CD8-positive, alpha-beta memory T cell (primary cell): ENCODE measurements around the gene B3GNT5. TPM values are rescaled to one million over a fixed set of nuclear protein-coding genes. Genes with fewer than 3 reads are reported as not detected.
A peak's percentile ranks its signal among the peaks of the same experiment; 100 is the strongest.

ENCODE experiments used
- CTCF ChIA-PET: fragments of 350-600 bp; sonication (Branson Sonifier 250); formaldehyde crosslinking; loops from one replicate; lab custom pipeline; 2021; ENCODE audit warnings: antibody characterized with exemption; lab: Charles Lee
- POLR2A ChIA-PET: fragments of 350-600 bp; sonication (Branson Sonifier 250); formaldehyde crosslinking; loops from one replicate; lab custom pipeline; 2021; ENCODE audit warnings: antibody characterized with exemption; lab: Charles Lee
- DNase-seq, 5 donors: peaks; one replicate each; pipeline versions ENCODE4 v3.0.0 to v3.0.0-alpha.2; 2020 to 2022; ENCODE audit warnings: mixed read lengths in 1 of 5
- H3K27ac ChIP-seq: one replicate; pipeline ENCODE4 v1.7.0; 2013; ENCODE audit warnings: low read depth, mild to moderate bottlenecking, low read length, moderate library complexity
- H3K27me3 ChIP-seq: 2 replicates; pipeline ENCODE4 v1.7.0; 2013; ENCODE audit warnings: low read length, mild to moderate bottlenecking; ENCODE audit not compliant: insufficient read depth, poor library complexity, severe bottlenecking
- H3K36me3 ChIP-seq: 2 replicates; pipeline ENCODE4 v1.7.0; 2013; ENCODE audit warnings: mild to moderate bottlenecking, low read length, moderate library complexity; ENCODE audit not compliant: insufficient read depth
- H3K4me1 ChIP-seq: 2 replicates; pipeline ENCODE4 v1.7.0; 2013; ENCODE audit warnings: mild to moderate bottlenecking, low read length, moderate library complexity; ENCODE audit not compliant: insufficient read depth
- H3K4me3 ChIP-seq: 2 replicates; pipeline ENCODE4 v1.7.0; 2013; ENCODE audit warnings: mild to moderate bottlenecking, low read length
- H3K9me3 ChIP-seq: 2 replicates; pipeline ENCODE4 v1.7.0; 2013; ENCODE audit warnings: mild to moderate bottlenecking, low read length
- H3K27ac Mint-ChIP-seq, 8 donors: one replicate each; pipeline ENCODE4 v1.8.0; 2020 to 2021; ENCODE audit warnings: mixed read lengths in 8 of 8, mild to moderate bottlenecking in 6 of 8, inconsistent platforms in 3 of 8, moderate library complexity in 3 of 8
- H3K27me3 Mint-ChIP-seq, 2 donors: one replicate each; pipeline ENCODE4 v1.8.0; 2020 to 2021; ENCODE audit warnings: mixed read lengths in 2 of 2, mild to moderate bottlenecking in 1 of 2, moderate library complexity in 1 of 2
- H3K36me3 Mint-ChIP-seq, 3 donors: one replicate each; pipeline ENCODE4 v1.8.0; 2020 to 2021; ENCODE audit warnings: mixed read lengths in 3 of 3, inconsistent platforms in 1 of 3, mild to moderate bottlenecking in 1 of 3
- H3K4me1 Mint-ChIP-seq, 3 donors: one replicate each; pipeline ENCODE4 v1.8.0; 2020 to 2021; ENCODE audit warnings: mixed read lengths in 3 of 3, inconsistent platforms in 1 of 3, mild to moderate bottlenecking in 1 of 3
- H3K4me3 Mint-ChIP-seq, 7 donors: one replicate each; pipeline ENCODE4 v1.8.0; 2020 to 2021; ENCODE audit warnings: mixed read lengths in 7 of 7, mild to moderate bottlenecking in 6 of 7, moderate library complexity in 4 of 7, inconsistent platforms in 2 of 7
- H3K9me3 Mint-ChIP-seq, 5 donors: one replicate each; pipeline ENCODE4 v1.8.0; 2020 to 2022; ENCODE audit warnings: mixed read lengths in 5 of 5, mild to moderate bottlenecking in 3 of 5, moderate library complexity in 2 of 5, inconsistent platforms in 1 of 5
- polyA plus RNA-seq: library from polyadenylated mRNA; unstranded; fragments of 300-500 nt; fragmentation: Illumina TruSeq; gene quantifications from one replicate; pipeline ENCODE4 v1.2.3, GENCODE V29; 2021
- total RNA-seq, 2 experiments: library from RNA; stranded (reverse); gene quantifications; one replicate each; pipeline ENCODE4 v1.2.3, GENCODE V29; 2021

Gene B3GNT5
- total and polyA plus RNA-seq, 3 experiments from 2014 or later = 10.0 TPM; not detected in 1

- Mint-ChIP-seq H3K4me3 (no peak overlapping the region), H3K27ac (no peak overlapping the region), H3K27me3 (peaks cover 0 to 2% of the 10 kb centered on the region in 2 donors), H3K4me1 (peaks cover 0 to 3% (median 0%) of the 10 kb centered on the region in 3 donors), H3K9me3 (no peaks in the 10 kb centered on the region), H3K36me3 (peaks cover 3 to 7% (median 3%) of the 10 kb centered on the region in 3 donors)
- H3K27me3 ChIP-seq = no peaks in the 10 kb centered on the region
- no peak overlapping the region for H3K4me3 ChIP-seq
- ChIA-PET CTCF (no interaction called here), POLR2A (no interaction called here)
- no peaks in the 10 kb centered on the region for H3K36me3 ChIP-seq
- no peaks in the 10 kb centered on the region for H3K9me3 ChIP-seq
- no peak overlapping the region for H3K27ac ChIP-seq
- no peak for DNase-seq
- no peaks in the 10 kb centered on the region for H3K4me1 ChIP-seq
These were observed 26.3 kb downstream of the B3GNT5 start for GRCh38 chr3:183279371-183279770.

GRCh38 chr3:183281126-183281797, 28.2 kb downstream of the B3GNT5 start:
- Histone ChIP-seq H3K27ac (no peak overlapping the region), H3K9me3 (no peaks in the 10 kb centered on the region), H3K36me3 (no peaks in the 10 kb centered on the region), H3K4me1 (peaks cover 12% of the 10 kb centered on the region), H3K4me3 (no peak overlapping the region), H3K27me3 (no peaks in the 10 kb centered on the region)
- ChIA-PET CTCF (no interaction called here), POLR2A (no interaction called here)
- Mint-ChIP-seq H3K4me3 (no peak overlapping the region), H3K4me1 (peaks cover 16 to 17% (median 16%) of the 10 kb centered on the region in 3 donors), H3K27me3 (peaks cover 0 to 2% of the 10 kb centered on the region in 2 donors), H3K36me3 (peaks cover 0 to 7% (median 2%) of the 10 kb centered on the region in 3 donors), H3K27ac (peak overlapping the region in 1 of 8 donors; percentile 57), H3K9me3 (no peaks in the 10 kb centered on the region)
- DNase-seq = no peak

- H3K4me3 Mint-ChIP-seq = no peak overlapping the region
- Histone ChIP-seq H3K27ac (no peak overlapping the region), H3K36me3 (no peaks in the 10 kb centered on the region), H3K4me1 (peaks cover 16% of the 10 kb centered on the region), H3K9me3 (no peaks in the 10 kb centered on the region), H3K27me3 (no peaks in the 10 kb centered on the region), H3K4me3 (no peak overlapping the region)
- peak overlapping the region in 7 of 8 donors; percentile 64 to 97 (median 89) for H3K27ac Mint-ChIP-seq
- peaks cover 25 to 27% (median 27%) of the 10 kb centered on the region in 3 donors for H3K4me1 Mint-ChIP-seq
- ChIA-PET POLR2A (no interaction called here), CTCF (interaction anchor here (1.4 to 1.9 kb wide), 2 partner anchors 15 to 99 kb away, joined by 3 to 6 read pairs; no protein-coding TSS in a partner anchor)
- H3K36me3 Mint-ChIP-seq = no peaks in the 10 kb centered on the region
- H3K9me3 Mint-ChIP-seq = no peaks in the 10 kb centered on the region
- H3K27me3 Mint-ChIP-seq = peaks cover 0 to 3% of the 10 kb centered on the region in 2 donors
- DNase-seq = no peak
These were observed 30.8 kb downstream of the B3GNT5 start for GRCh38 chr3:183283886-183284285.

- Mint-ChIP-seq H3K9me3 (no peaks in the 10 kb centered on the region), H3K36me3 (peaks cover 0 to 2% (median 0%) of the 10 kb centered on the region in 3 donors), H3K27me3 (peaks cover 0 to 3% of the 10 kb centered on the region in 2 donors), H3K4me3 (peak overlapping the region in 1 of 7 donors; percentile 51), H3K4me1 (peaks cover 25 to 27% (median 27%) of the 10 kb centered on the region in 3 donors), H3K27ac (peak overlapping the region in 5 of 8 donors; percentile 93 to 98 (median 97))
- no peaks in the 10 kb centered on the region for H3K36me3 ChIP-seq
- no peak overlapping the region for H3K4me3 ChIP-seq
- H3K9me3 ChIP-seq = no peaks in the 10 kb centered on the region
- no peak overlapping the region for H3K27ac ChIP-seq
- no peak for DNase-seq
- ChIA-PET POLR2A (no interaction called here), CTCF (interaction anchor here (1.4 to 1.9 kb wide), 2 partner anchors 15 to 100 kb away, joined by 3 to 6 read pairs; no protein-coding TSS in a partner anchor)
- peaks cover 16% of the 10 kb centered on the region for H3K4me1 ChIP-seq
- no peaks in the 10 kb centered on the region for H3K27me3 ChIP-seq
These were observed 31.5 kb downstream of the B3GNT5 start for GRCh38 chr3:183284570-183284969.

GRCh38 chr3:183285318-183285717, 32.3 kb downstream of the B3GNT5 start:
- H3K4me1 ChIP-seq = peaks cover 16% of the 10 kb centered on the region
- no peaks in the 10 kb centered on the region for H3K27me3 ChIP-seq
- CTCF ChIA-PET = interaction anchor here (1.4 to 1.9 kb wide), 4 partner anchors 11 to 101 kb away, joined by 3 to 6 read pairs (median 4); no protein-coding TSS in a partner anchor
- H3K27ac ChIP-seq = peak overlapping the region; percentile 49
- Mint-ChIP-seq H3K36me3 (peaks cover 0 to 2% (median 0%) of the 10 kb centered on the region in 3 donors), H3K27ac (peak overlapping the region; percentile 93 to 98 (median 98)), H3K4me3 (peak overlapping the region in 6 of 7 donors; percentile 58 to 83 (median 64)), H3K27me3 (peaks cover 0 to 3% of the 10 kb centered on the region in 2 donors), H3K9me3 (no peaks in the 10 kb centered on the region), H3K4me1 (peaks cover 25 to 27% (median 27%) of the 10 kb centered on the region in 3 donors)
- no peaks in the 10 kb centered on the region for H3K9me3 ChIP-seq
- no peak overlapping the region for H3K4me3 ChIP-seq
- no peak for DNase-seq
- no peaks in the 10 kb centered on the region for H3K36me3 ChIP-seq
- POLR2A ChIA-PET = no interaction called here

GRCh38 chr3:183285828-183286457, 32.9 kb downstream of the B3GNT5 start:
- peaks cover 0 to 2% (median 1%) of the 10 kb centered on the region in 3 donors for H3K36me3 Mint-ChIP-seq
- H3K4me1 Mint-ChIP-seq = peaks cover 25 to 27% (median 27%) of the 10 kb centered on the region in 3 donors
- peak; percentile 80 to 96 (median 89) for DNase-seq
- H3K27me3 Mint-ChIP-seq = peaks cover 0 to 3% of the 10 kb centered on the region in 2 donors
- POLR2A ChIA-PET = interaction anchor here (0.6 kb wide), 1 partner anchor 8 kb away, joined by 3 read pairs; no protein-coding TSS in a partner anchor
- H3K4me3 Mint-ChIP-seq = peak overlapping the region; percentile 24 to 83 (median 60)
- Histone ChIP-seq H3K27me3 (no peaks in the 10 kb centered on the region), H3K27ac (peak overlapping the region; percentile 49), H3K9me3 (no peaks in the 10 kb centered on the region), H3K4me1 (peaks cover 16% of the 10 kb centered on the region), H3K4me3 (no peak overlapping the region), H3K36me3 (no peaks in the 10 kb centered on the region)
- H3K9me3 Mint-ChIP-seq = no peaks in the 10 kb centered on the region
- CTCF ChIA-PET = interaction anchor here (1.5 to 1.9 kb wide), 3 partner anchors 11 to 96 kb away, joined by 3 to 6 read pairs (median 4); no protein-coding TSS in a partner anchor
- peak overlapping the region; percentile 93 to 98 (median 98) for H3K27ac Mint-ChIP-seq

- H3K27ac ChIP-seq = peak overlapping the region; percentile 49
- peaks cover 0 to 2% (median 2%) of the 10 kb centered on the region in 3 donors for H3K36me3 Mint-ChIP-seq
- H3K27ac Mint-ChIP-seq = peak overlapping the region; percentile 61 to 98 (median 98)
- peaks cover 25 to 27% (median 27%) of the 10 kb centered on the region in 3 donors for H3K4me1 Mint-ChIP-seq
- H3K4me1 ChIP-seq = peaks cover 16% of the 10 kb centered on the region
- H3K9me3 ChIP-seq = no peaks in the 10 kb centered on the region
- no peak overlapping the region for H3K4me3 ChIP-seq
- POLR2A ChIA-PET = no interaction called here
- CTCF ChIA-PET = no interaction called here
- no peaks in the 10 kb centered on the region for H3K27me3 ChIP-seq
- H3K9me3 Mint-ChIP-seq = no peaks in the 10 kb centered on the region
- H3K36me3 ChIP-seq = no peaks in the 10 kb centered on the region
- peaks cover 0 to 1% of the 10 kb centered on the region in 2 donors for H3K27me3 Mint-ChIP-seq
- H3K4me3 Mint-ChIP-seq = peak overlapping the region in 1 of 7 donors; percentile 4
- DNase-seq = peak in 1 of 5 donors; percentile 6
These were observed 34.4 kb downstream of the B3GNT5 start for GRCh38 chr3:183287301-183287971.
